Liver (tissue), 3 donors: ENCODE results near the gene AOPEP.

ENCODE experiments used
- EGR1 ChIP-seq, 2 donors: IDR thresholded peaks; 2 replicates each; pipeline ENCODE4 v1.6.1; 2016 to 2018; ENCODE audit warnings: antibody characterized with exemption in 2 of 2, low read depth in 2 of 2
- GABPA ChIP-seq, 2 donors: IDR thresholded peaks in 1 of 2; conservative IDR thresholded peaks in 1 of 2; 2 replicates each; pipeline ENCODE4 v1.6.1; 2016; ENCODE audit warnings: antibody characterized with exemption in 2 of 2, mild to moderate bottlenecking in 1 of 2, moderate library complexity in 1 of 2
- TAF1 ChIP-seq: conservative IDR thresholded peaks from 2 replicates; pipeline ENCODE4 v1.6.1; 2016; ENCODE audit warnings: antibody characterized with exemption, mild to moderate bottlenecking
- YY1 ChIP-seq: IDR thresholded peaks from 2 replicates; pipeline ENCODE4 v1.6.1; 2016; ENCODE audit warnings: antibody characterized with exemption, mild to moderate bottlenecking
- TF ChIP-seq, protein P1 (sequence below): fragments of 150-350 bp; IDR thresholded peaks from 2 replicates; pipeline ENCODE4 v1.5.1; 2017; ENCODE audit warnings: improper control_type of control experiment, low read depth, low read length; ENCODE audit not compliant: missing input control
- donor health status: healthy.
- donor health status: healthy.

- TF ChIP-seq, protein P1, sequence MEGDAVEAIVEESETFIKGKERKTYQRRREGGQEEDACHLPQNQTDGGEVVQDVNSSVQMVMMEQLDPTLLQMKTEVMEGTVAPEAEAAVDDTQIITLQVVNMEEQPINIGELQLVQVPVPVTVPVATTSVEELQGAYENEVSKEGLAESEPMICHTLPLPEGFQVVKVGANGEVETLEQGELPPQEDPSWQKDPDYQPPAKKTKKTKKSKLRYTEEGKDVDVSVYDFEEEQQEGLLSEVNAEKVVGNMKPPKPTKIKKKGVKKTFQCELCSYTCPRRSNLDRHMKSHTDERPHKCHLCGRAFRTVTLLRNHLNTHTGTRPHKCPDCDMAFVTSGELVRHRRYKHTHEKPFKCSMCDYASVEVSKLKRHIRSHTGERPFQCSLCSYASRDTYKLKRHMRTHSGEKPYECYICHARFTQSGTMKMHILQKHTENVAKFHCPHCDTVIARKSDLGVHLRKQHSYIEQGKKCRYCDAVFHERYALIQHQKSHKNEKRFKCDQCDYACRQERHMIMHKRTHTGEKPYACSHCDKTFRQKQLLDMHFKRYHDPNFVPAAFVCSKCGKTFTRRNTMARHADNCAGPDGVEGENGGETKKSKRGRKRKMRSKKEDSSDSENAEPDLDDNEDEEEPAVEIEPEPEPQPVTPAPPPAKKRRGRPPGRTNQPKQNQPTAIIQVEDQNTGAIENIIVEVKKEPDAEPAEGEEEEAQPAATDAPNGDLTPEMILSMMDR, result no peak
- TF ChIP-seq YY1 (no peak), TAF1 (no peak), EGR1 (IDR thresholded peaks at IDR 0.05; ENCODE audit: low read depth in 2 of 2) (no peak), GABPA (IDR thresholded peaks at IDR 0.05 in 1 of 2, conservative IDR thresholded peaks at IDR 0.05 in 1 of 2) (no peak)
Observed at GRCh38 chr9:95060916-95061315, 334.4 kb downstream of the AOPEP start.
